Astrocyte (in vitro differentiated cells and primary cell): ENCODE measurements around the gene C1QL1.

ENCODE experiments used
- CTCF ChIP-seq: IDR thresholded peaks from 2 replicates; pipeline ENCODE4 v1.5.1; 2011; ENCODE audit warnings: low read depth, mild to moderate bottlenecking, inconsistent platforms, low read length, moderate library complexity; ENCODE audit not compliant: insufficient read depth
- EZH2 ChIP-seq: IDR thresholded peaks from 2 replicates; pipeline ENCODE4 v1.6.1; 2012; ENCODE audit warnings: mild to moderate bottlenecking, low read length, inconsistent platforms; ENCODE audit not compliant: insufficient read depth

GRCh38 chr17:44969144-44969780, 1.2 kb upstream of the C1QL1 start:
- TF ChIP-seq CTCF (no peak), EZH2 (no peak)
